ENCODE measurements around the gene TPRN.

DNA sequence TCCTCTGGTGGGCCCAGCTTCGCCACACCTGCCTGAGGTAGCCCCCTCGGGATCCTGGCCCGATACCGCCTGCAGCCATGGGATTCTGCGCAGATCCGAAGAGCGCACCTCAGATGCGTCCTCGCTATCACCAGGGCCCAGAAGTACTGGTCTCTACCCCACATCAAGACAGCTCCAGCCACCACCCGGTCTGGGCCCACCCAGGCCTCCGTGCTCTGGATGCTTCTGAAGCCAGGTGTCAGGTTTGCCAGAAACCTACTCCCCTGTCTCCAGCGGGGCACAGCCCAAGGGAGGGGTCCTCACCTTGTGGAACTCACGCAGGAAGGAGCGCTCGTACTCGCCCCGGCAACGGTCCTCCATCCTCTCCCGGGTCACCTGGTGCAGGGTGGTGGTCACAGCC is 14.6 kb downstream of the TPRN start:
- no peak for TF ChIP-seq POLR2AphosphoS5 (IDR thresholded peaks at IDR 0.05; ENCODE audit: low read depth, low read length)
- TF ChIP-seq, protein P1, sequence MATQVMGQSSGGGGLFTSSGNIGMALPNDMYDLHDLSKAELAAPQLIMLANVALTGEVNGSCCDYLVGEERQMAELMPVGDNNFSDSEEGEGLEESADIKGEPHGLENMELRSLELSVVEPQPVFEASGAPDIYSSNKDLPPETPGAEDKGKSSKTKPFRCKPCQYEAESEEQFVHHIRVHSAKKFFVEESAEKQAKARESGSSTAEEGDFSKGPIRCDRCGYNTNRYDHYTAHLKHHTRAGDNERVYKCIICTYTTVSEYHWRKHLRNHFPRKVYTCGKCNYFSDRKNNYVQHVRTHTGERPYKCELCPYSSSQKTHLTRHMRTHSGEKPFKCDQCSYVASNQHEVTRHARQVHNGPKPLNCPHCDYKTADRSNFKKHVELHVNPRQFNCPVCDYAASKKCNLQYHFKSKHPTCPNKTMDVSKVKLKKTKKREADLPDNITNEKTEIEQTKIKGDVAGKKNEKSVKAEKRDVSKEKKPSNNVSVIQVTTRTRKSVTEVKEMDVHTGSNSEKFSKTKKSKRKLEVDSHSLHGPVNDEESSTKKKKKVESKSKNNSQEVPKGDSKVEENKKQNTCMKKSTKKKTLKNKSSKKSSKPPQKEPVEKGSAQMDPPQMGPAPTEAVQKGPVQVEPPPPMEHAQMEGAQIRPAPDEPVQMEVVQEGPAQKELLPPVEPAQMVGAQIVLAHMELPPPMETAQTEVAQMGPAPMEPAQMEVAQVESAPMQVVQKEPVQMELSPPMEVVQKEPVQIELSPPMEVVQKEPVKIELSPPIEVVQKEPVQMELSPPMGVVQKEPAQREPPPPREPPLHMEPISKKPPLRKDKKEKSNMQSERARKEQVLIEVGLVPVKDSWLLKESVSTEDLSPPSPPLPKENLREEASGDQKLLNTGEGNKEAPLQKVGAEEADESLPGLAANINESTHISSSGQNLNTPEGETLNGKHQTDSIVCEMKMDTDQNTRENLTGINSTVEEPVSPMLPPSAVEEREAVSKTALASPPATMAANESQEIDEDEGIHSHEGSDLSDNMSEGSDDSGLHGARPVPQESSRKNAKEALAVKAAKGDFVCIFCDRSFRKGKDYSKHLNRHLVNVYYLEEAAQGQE (IDR thresholded peaks at IDR 0.05; ENCODE audit: insufficient read depth in 1 of 2, low read depth in 2 of 2, low read length in 2 of 2): no peak
